Vagina (tissue), 2 donors: ENCODE data around the gene MYO7B.

ENCODE experiments used
- POLR2A ChIP-seq, 2 donors: fragments of 450-650 bp; IDR thresholded peaks; one replicate each; pipeline ENCODE4 v1.6.1; 2017; ENCODE audit warnings: antibody characterized with exemption in 2 of 2, mild to moderate bottlenecking in 2 of 2, moderate library complexity in 2 of 2
- POLR2AphosphoS5 ChIP-seq, 2 donors: sonication (generic); formaldehyde crosslinking; IDR thresholded peaks; one replicate each; pipeline ENCODE4 v1.9.0; 2017; ENCODE audit warnings: antibody characterized with exemption in 2 of 2, mild to moderate bottlenecking in 2 of 2, low read depth in 1 of 2; ENCODE audit not compliant: insufficient read depth in 1 of 2
- TF ChIP-seq, protein P1 (sequence below), 3 experiments: fragments of 450-650 bp in 2 of 3; fragments of 200-600 bp in 1 of 3; sonication (generic) in 1 of 3; IDR thresholded peaks; one replicate each; pipeline ENCODE4 v1.5.1; 2017 to 2019; ENCODE audit warnings: antibody characterized with exemption in 3 of 3, mild to moderate bottlenecking in 2 of 3, moderate library complexity in 2 of 3

DNA sequence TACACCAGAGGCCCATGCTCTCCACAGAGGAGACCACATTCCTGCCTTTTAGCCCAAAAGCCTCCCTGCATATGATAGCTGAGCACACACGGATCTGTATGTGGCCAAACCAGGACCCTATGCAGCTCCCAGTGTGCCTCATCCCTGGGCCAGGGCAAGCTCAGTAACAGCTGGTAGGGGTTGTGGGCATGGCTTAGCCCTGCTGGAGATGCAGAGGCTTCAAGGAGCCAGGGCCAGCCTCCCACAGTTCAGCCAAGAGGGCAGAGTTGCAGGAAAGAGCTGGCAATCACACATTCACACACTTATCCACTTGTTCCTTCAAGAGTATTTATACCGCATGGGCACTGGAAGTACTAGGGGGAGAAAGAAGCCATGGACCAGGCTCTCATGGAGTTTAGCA lies 141.4 kb downstream of the MYO7B start:
- TF ChIP-seq, protein P1, sequence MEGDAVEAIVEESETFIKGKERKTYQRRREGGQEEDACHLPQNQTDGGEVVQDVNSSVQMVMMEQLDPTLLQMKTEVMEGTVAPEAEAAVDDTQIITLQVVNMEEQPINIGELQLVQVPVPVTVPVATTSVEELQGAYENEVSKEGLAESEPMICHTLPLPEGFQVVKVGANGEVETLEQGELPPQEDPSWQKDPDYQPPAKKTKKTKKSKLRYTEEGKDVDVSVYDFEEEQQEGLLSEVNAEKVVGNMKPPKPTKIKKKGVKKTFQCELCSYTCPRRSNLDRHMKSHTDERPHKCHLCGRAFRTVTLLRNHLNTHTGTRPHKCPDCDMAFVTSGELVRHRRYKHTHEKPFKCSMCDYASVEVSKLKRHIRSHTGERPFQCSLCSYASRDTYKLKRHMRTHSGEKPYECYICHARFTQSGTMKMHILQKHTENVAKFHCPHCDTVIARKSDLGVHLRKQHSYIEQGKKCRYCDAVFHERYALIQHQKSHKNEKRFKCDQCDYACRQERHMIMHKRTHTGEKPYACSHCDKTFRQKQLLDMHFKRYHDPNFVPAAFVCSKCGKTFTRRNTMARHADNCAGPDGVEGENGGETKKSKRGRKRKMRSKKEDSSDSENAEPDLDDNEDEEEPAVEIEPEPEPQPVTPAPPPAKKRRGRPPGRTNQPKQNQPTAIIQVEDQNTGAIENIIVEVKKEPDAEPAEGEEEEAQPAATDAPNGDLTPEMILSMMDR (IDR thresholded peaks at IDR 0.05) = no peak
- TF ChIP-seq POLR2AphosphoS5 (IDR thresholded peaks at IDR 0.05; ENCODE audit: insufficient read depth in 1 of 2, low read depth in 1 of 2) = no peak
- no peak for TF ChIP-seq POLR2A (IDR thresholded peaks at IDR 0.05)
